WTC11 (cell line): Measurements from ENCODE around the gene BPIFA3. TPM values are rescaled to one million over a fixed set of nuclear protein-coding genes. Genes with fewer than 3 reads are reported as not detected.

ENCODE experiments used
- ATAC-seq: fragments of 200-7000 bp; cut with Tn5 transposase; 2 replicates; pipeline ENCODE4 v1.10.0; 2021; ENCODE audit warnings: mild to moderate bottlenecking, moderate library complexity
- CTCF ChIA-PET: fragments of 300-600 bp; sonication (Branson Sonifier 250); formaldehyde crosslinking; loops from one replicate; lab custom pipeline; 2021; ENCODE audit warnings: antibody characterized with exemption; lab: Charles Lee
- POLR2A ChIA-PET: fragments of 350-600 bp; sonication (Branson Sonifier 250); formaldehyde crosslinking; loops from one replicate; lab custom pipeline; 2021; ENCODE audit warnings: antibody characterized with exemption; lab: Charles Lee
- DNase-seq: peaks from one replicate; pipeline ENCODE4 v3.0.0; 2021; ENCODE audit warnings: low spot score
- H3K27ac Mint-ChIP-seq: 2 replicates; pipeline ENCODE4 v1.8.0; 2021; ENCODE audit warnings: mixed read lengths
- H3K27me3 Mint-ChIP-seq: 2 replicates; pipeline ENCODE4 v1.8.0; 2021; ENCODE audit warnings: low read depth, mild to moderate bottlenecking, moderate library complexity, mixed read lengths
- H3K36me3 Mint-ChIP-seq: 2 replicates; pipeline ENCODE4 v1.8.0; 2021; ENCODE audit warnings: mixed read lengths
- H3K4me1 Mint-ChIP-seq: 2 replicates; pipeline ENCODE4 v1.8.0; 2022; ENCODE audit warnings: mixed read lengths
- H3K4me3 Mint-ChIP-seq: 2 replicates; pipeline ENCODE4 v1.8.0; 2021; ENCODE audit warnings: mild to moderate bottlenecking, moderate library complexity, mixed read lengths
- H3K9me3 Mint-ChIP-seq: 2 replicates; pipeline ENCODE4 v1.8.0; 2021; ENCODE audit warnings: mixed read lengths
- AFF4 ChIP-seq: sonication (generic); formaldehyde crosslinking; IDR thresholded peaks from 2 replicates; pipeline ENCODE4 v1.8.1; 2023; ENCODE audit warnings: mild to moderate bottlenecking, missing genetic modification reagents, borderline replicate concordance
- CDX4 ChIP-seq: fragments of 250-450 bp; sonication (Bioruptor Pico); IDR thresholded peaks from 2 replicates; pipeline ENCODE4 v1.9.0; 2021; ENCODE audit warnings: moderate library complexity, mild to moderate bottlenecking, inconsistent platforms, borderline replicate concordance
- ESRRA ChIP-seq: sonication (generic); formaldehyde crosslinking; IDR thresholded peaks from 2 replicates; pipeline ENCODE4 v1.8.1; 2022; ENCODE audit warnings: mild to moderate bottlenecking, missing genetic modification reagents, borderline replicate concordance
- ETV6 ChIP-seq: sonication (generic); formaldehyde crosslinking; IDR thresholded peaks from 2 replicates; pipeline ENCODE4 v1.8.1; 2022; ENCODE audit warnings: mild to moderate bottlenecking, missing genetic modification reagents
- FOXJ3 ChIP-seq: sonication (generic); formaldehyde crosslinking; IDR thresholded peaks from 2 replicates; pipeline ENCODE4 v1.9.0; 2021; ENCODE audit warnings: missing genetic modification reagents, mild to moderate bottlenecking, borderline replicate concordance
- FOXP1 ChIP-seq: sonication (generic); formaldehyde crosslinking; IDR thresholded peaks from 2 replicates; pipeline ENCODE4 v1.8.0; 2022; ENCODE audit warnings: missing genetic modification reagents, mild to moderate bottlenecking, moderate library complexity, borderline replicate concordance
- GABPB1 ChIP-seq: sonication (generic); formaldehyde crosslinking; IDR thresholded peaks from 2 replicates; pipeline ENCODE4 v1.8.1; 2023; ENCODE audit warnings: mild to moderate bottlenecking, missing genetic modification reagents
- MAX ChIP-seq: sonication (generic); formaldehyde crosslinking; IDR thresholded peaks from 2 replicates; pipeline ENCODE4 v1.8.0; 2022; ENCODE audit warnings: mild to moderate bottlenecking, missing genetic modification reagents
- MXD4 ChIP-seq: fragments of 250-450 bp; sonication (Bioruptor Pico); IDR thresholded peaks from 2 replicates; pipeline ENCODE4 v1.8.0; 2021; ENCODE audit warnings: mild to moderate bottlenecking, moderate library complexity, borderline replicate concordance
- NR1H2 ChIP-seq: sonication (generic); formaldehyde crosslinking; IDR thresholded peaks from 2 replicates; pipeline ENCODE4 v1.9.0; 2021; ENCODE audit warnings: mild to moderate bottlenecking, moderate library complexity, missing genetic modification reagents
- NR2C2 ChIP-seq: sonication (generic); formaldehyde crosslinking; IDR thresholded peaks from 2 replicates; pipeline ENCODE4 v1.8.0; 2022; ENCODE audit warnings: mild to moderate bottlenecking, missing genetic modification reagents
- PRRX2 ChIP-seq: fragments of 250-450 bp; sonication (Bioruptor Pico); IDR thresholded peaks from 2 replicates; pipeline ENCODE4 v1.8.0; 2021; ENCODE audit warnings: mild to moderate bottlenecking
- SMAD3 ChIP-seq: sonication (generic); formaldehyde crosslinking; IDR thresholded peaks from 2 replicates; pipeline ENCODE4 v1.8.0; 2022; ENCODE audit warnings: missing genetic modification reagents, mild to moderate bottlenecking, borderline replicate concordance
- STAT6 ChIP-seq: sonication (generic); formaldehyde crosslinking; conservative IDR thresholded peaks from 2 replicates; pipeline ENCODE4 v1.8.1; 2023; ENCODE audit warnings: mild to moderate bottlenecking, low read depth, missing genetic modification reagents, moderate library complexity
- ZBTB43 ChIP-seq: sonication (generic); formaldehyde crosslinking; IDR thresholded peaks from 2 replicates; pipeline ENCODE4 v1.8.1; 2023; ENCODE audit warnings: mild to moderate bottlenecking, missing genetic modification reagents
- ZNF281 ChIP-seq: sonication (generic); formaldehyde crosslinking; IDR thresholded peaks from 2 replicates; pipeline ENCODE4 v1.8.0; 2023; ENCODE audit warnings: mild to moderate bottlenecking, missing genetic modification reagents
- ZNF425 ChIP-seq: fragments of 250-450 bp; sonication (Bioruptor Pico); conservative IDR thresholded peaks from 2 replicates; pipeline ENCODE4 v1.9.0; 2021; ENCODE audit warnings: mild to moderate bottlenecking
- total RNA-seq: library from RNA; stranded (reverse); gene quantifications from 3 replicates; pipeline ENCODE4 v1.2.3, GENCODE V29; 2021

BPIFA3 gene
- total RNA-seq, 1 experiment from 2014 or later = not detected

GRCh38 chr20:33255005-33255404, 37.9 kb downstream of the BPIFA3 start (continued):
- TF ChIP-seq SMAD3 = no peak
- TF ChIP-seq GABPB1 (CRISPR knock-in tag) = no peak

- no peaks in the 10 kb centered on the region for H3K4me1 Mint-ChIP-seq
- H3K27me3 Mint-ChIP-seq = peaks cover 7% of the 10 kb centered on the region; the same call in 1 of the 2 replicates
- no peak for DNase-seq
- H3K9me3 Mint-ChIP-seq = 0 out of 2 replicates have a peak, but pooled peaks cover 4% of the 10 kb centered on the region
- ChIA-PET POLR2A (no interaction called here), CTCF (no interaction called here)
- TF ChIP-seq NR2C2 = no peak
- TF ChIP-seq CDX4 = no peak
- no peak for TF ChIP-seq FOXJ3 (CRISPR knock-in tag)
- TF ChIP-seq AFF4 (CRISPR knock-in tag) = no peak
- TF ChIP-seq NR1H2 (CRISPR knock-in tag) = no peak
- no peak for TF ChIP-seq ZBTB43 (CRISPR knock-in tag)
- TF ChIP-seq MAX (CRISPR knock-in tag) = no peak
- no peak for TF ChIP-seq ZNF425
- TF ChIP-seq ETV6 = no peak
- no peak overlapping the region for H3K4me3 Mint-ChIP-seq
- no peak overlapping the region for H3K27ac Mint-ChIP-seq
- no peak for ATAC-seq
- no peaks in the 10 kb centered on the region for H3K36me3 Mint-ChIP-seq
Measured at GRCh38 chr20:33257237-33257636, 40.1 kb downstream of the BPIFA3 start.

- POLR2A ChIA-PET = no interaction called here
- H3K27ac Mint-ChIP-seq = no peak overlapping the region
- CTCF ChIA-PET = interaction anchor here (0.9 to 2.0 kb wide), 3 partner anchors 32 to 40 kb away, joined by 3 to 8 read pairs (median 3); no protein-coding TSS in a partner anchor
- H3K36me3 Mint-ChIP-seq = no peaks in the 10 kb centered on the region
- no peaks in the 10 kb centered on the region for H3K4me1 Mint-ChIP-seq
- H3K27me3 Mint-ChIP-seq = peaks cover 11% of the 10 kb centered on the region
- 0 out of 2 replicates have a peak, but pooled peaks cover under 1% of the 10 kb centered on the region for H3K9me3 Mint-ChIP-seq
- ATAC-seq (no peak), DNase-seq (no peak)
- H3K4me3 Mint-ChIP-seq = no peak overlapping the region
- no peak for TF ChIP-seq PRRX2 (CRISPR knock-in tag)
- no peak for TF ChIP-seq ZNF425
- TF ChIP-seq ZNF281 (CRISPR knock-in tag) = no peak
- no peak for TF ChIP-seq FOXP1 (CRISPR knock-in tag)
- no peak for TF ChIP-seq STAT6 (CRISPR knock-in tag)
- no peak for TF ChIP-seq ESRRA (CRISPR knock-in tag)
- no peak for TF ChIP-seq MXD4 (CRISPR knock-in tag)
Measured at GRCh38 chr20:33259371-33259770, 42.2 kb downstream of the BPIFA3 start.
